NCI-H510A (cell line): ENCODE measurements around the gene CTNNBL1.

ENCODE experiments used
- DNase-seq: peaks from one replicate; lab custom pipeline; 2025; lab: John Stamatoyannopoulos, UW

CTNNBL1 gene

GRCh38 chr20:37919389-37920040, 225.7 kb downstream of the CTNNBL1 start:
- DNase-seq: no peak

GRCh38 chr20:37920270-37920669, 226.4 kb downstream of the CTNNBL1 start:
- DNase-seq: no peak

GRCh38 chr20:37920679-37921322, 227.0 kb downstream of the CTNNBL1 start:
- no peak for DNase-seq

- DNase-seq: no peak
These were observed 227.6 kb downstream of the CTNNBL1 start for GRCh38 chr20:37921341-37921929.
